C1 segment of cervical spinal cord (tissue), 14 donors: Measurements from ENCODE around the gene MAEA.

Experiments
- DNase-seq, 14 donors: peaks; one replicate each; lab custom pipeline; 2025; lab: John Stamatoyannopoulos, UW

MAEA gene

DNA sequence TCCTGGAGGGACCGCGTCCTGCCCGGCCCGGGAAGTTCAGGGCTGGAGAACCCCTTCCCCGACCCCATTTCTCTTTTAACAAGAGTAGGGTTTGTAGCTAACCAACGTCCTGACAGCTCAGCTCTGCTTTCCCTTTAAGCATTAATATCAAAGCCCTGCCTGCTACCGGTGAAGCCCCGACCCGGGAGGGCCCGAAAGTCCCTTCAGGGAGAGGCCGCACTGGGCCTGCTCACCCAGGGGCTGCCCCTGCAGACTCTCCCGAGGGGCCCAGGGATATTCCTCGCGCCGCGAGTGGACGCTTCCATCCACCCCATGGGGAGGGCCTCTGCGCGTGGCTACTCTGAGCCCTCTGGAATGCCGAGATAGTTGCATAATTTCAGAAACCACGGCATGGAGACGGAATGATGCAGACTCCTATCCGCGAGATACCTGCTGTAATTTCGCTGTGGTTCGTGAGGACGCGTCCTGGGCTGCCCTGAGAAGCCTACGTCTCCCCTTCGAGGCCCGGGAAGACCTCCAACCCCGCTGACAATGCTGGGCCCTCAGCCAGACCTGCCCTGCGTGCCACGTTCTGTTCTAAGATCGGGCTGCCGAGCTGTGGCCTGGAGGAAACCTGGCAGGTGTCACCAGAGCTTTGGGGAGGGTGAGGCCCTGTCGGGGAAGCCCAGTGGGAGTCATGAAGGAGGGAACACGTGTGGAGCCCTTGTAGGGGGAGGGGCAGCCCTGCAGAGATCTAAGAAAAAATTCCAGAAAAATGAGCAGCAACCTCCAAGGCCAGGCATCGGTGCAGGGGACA is 39.8 kb upstream of the MAEA start:
- DNase-seq = peak in 1 of 14 donors; percentile 46

DNA sequence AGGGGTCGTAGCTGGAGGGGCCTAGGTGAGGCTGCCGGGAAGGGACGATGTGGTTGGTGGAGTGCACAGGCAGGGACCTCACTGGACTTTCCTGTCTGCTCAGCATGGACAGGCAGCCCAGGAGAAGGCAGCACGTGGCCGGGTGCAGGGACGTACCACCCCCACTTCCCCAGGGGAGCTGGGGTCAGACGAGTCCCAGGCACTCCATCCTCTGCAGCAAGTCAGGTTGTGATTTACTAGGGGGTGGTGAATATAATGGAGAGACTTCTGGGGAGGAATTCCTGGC is 39.2 kb upstream of the MAEA start:
- no peak for DNase-seq

DNA sequence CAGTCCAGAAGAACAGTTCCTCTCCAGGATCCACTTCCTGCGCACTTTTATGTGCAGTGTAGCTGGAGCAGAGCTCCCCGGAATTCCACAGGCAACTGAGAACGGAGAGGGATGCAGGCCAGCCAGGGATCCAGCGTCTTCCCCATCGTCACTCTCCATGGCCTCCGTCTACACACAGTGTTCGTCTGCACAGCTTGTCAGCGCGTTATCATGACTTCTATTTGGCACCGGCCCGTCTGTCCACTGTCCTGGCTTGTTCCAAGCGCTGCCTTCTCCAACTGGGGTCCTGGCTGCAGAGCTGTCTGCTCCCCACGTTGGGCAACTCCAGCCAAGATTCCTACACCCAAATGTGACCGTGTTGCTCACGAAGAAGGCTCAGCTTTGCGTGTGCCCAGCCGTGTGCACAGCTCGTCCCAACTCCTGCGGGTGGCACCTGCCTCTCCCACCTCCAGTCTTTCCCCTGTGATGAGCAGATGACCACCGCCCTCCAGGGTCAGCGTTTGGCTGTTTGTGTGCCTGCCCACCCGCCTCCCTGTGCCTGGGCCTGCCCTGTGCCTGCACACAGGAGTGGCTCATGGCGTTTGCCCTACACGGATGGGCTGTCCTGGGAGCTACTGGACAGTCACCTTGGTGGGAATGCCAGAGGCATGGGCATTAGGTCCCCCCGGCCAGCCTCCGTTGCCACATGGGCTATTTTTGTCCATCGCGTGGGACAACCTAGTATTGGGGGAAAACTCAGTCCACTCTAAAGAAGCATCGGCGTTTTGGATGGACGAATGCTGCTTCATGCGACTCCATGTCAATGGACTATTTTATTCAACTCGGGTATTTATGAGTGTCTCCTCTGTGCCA is 38.5 kb upstream of the MAEA start:
- peak in 1 of 14 donors; percentile 68 for DNase-seq

DNA sequence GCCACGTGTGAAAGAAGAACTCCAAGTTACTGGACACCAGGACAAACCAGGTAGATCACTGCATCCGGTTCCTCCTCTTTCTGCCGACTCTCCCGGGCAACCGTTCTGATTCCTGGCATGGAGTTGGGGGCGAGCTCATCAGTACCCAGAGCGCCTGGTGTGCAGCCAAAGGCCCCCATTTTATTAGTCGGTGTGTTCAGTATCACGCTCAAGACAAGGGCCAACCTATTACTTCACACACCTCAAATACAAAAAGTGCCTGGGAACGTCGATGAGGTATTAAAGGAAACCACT is 38.0 kb upstream of the MAEA start:
- no peak for DNase-seq

DNA sequence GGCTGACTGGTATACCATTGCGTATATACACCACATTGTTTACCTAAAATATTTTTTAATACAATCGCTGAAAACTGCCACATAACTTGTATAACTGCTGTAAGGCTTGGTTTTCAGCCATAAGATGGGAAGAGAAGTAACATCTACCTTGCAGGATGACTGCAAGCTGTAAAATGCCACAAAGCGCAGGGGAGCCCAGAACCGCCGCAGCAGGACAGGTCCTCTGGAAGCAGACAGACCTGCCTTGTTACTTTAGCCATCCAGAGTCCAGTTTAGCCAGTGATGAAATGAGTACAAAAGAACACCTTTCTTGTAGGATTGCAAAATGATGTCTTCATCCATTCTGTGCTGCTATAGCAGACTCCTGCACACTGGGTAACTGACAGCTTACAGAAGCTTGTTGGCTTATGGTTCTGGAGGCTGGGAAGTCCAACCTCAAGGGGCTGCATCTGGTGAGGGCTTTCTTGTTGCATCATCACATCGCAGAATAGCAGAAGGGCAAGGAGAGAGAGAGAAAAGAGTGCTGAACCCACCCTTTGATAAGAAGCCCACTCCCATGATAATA is 36.7 kb upstream of the MAEA start:
- no peak for DNase-seq

DNA sequence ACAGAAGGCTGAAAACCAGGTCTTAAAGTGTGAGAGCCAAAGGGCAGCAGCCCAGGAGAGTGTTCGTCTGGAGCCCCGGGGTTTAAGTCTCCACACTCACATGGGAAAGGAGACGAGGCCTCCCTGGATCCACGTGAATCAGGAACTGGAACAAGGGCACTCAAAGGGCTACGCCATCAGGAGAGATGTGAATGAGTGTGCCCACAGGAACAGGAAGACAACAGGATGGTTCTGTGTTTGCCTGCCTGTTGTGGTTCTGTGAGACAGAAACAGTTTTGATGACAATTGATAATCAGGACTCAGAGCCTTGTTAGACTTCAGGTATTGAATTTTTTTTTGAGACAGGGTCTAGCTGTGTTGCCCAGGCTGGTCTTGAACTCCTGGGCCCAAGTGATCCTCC is 35.9 kb upstream of the MAEA start:
- DNase-seq = no peak

DNA sequence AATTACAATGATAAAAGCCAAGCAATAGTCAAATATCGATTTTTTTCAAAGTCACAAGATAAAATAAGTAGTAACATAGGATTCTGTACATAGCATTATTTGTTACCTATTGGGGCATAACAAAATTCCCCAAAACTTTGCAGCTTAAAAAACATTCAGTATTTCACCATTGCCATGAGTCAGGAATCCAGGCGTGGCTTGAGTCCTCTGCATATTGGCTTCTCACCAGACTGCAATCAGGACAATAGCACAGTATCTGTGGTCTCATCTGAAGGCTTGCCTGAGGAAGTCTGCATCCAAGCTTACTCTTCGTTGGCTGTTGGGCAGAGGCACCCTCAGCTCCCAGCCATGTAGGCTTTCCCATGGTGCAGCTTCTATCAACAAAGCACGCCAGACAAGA is 34.5 kb upstream of the MAEA start:
- DNase-seq = no peak

DNA sequence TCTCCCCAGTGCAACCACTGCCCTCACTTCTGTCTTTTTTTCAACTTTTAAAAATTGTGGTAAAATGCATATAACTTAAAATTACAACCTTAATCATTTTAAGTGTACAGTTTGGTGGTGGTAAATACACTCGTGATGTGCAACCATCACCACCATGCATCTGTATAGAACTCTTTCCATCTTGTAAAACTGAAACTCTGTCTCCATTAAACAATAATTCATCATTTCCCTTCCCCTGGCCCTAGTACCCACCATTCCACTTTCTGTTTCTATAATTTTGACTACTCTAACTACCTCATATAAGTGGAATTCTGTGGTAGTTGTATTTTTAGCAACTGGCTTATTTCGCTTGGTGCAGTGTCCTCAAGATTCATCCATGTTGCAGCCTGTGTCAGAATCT is 34.0 kb upstream of the MAEA start:
- no peak for DNase-seq

DNA sequence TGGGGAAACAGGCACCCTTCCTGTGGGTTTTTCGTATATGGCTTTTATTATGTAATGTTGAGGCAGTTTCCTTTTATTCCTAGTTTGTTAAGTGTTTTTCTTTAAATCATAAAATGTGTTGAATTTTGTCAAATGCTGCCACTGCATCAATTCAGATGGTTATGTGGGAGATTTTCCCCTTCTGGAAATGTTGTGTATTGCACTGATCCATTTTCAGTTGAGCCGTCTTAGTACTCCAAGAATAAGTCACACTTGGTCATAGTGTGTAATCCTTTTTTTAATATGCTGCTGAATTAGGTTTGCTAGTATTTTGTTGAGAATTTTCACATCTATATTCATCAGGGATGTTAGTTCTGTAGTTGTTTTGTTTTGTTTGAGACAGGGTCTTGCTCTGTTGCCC is 31.2 kb upstream of the MAEA start:
- DNase-seq = no peak

DNA sequence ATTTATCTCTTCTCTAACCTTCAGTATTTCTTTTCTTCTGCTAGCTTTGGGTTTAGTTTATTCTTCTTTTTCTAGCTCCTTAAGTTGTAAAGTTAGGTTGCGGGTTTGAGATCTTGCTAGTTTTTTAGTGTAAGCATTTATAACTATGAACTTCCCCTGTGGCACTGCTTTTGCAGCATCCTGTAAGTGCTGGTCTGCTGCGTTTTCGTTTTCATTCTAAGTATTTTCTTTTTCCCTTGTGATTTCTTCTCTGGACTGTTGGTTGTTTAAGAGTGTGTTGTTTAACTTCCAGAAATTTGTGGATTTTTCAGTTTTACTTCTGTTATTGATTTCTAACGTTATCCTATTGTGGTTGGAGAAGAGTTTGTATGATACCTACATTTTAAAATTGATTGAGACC is 29.7 kb upstream of the MAEA start:
- no peak for DNase-seq

DNA sequence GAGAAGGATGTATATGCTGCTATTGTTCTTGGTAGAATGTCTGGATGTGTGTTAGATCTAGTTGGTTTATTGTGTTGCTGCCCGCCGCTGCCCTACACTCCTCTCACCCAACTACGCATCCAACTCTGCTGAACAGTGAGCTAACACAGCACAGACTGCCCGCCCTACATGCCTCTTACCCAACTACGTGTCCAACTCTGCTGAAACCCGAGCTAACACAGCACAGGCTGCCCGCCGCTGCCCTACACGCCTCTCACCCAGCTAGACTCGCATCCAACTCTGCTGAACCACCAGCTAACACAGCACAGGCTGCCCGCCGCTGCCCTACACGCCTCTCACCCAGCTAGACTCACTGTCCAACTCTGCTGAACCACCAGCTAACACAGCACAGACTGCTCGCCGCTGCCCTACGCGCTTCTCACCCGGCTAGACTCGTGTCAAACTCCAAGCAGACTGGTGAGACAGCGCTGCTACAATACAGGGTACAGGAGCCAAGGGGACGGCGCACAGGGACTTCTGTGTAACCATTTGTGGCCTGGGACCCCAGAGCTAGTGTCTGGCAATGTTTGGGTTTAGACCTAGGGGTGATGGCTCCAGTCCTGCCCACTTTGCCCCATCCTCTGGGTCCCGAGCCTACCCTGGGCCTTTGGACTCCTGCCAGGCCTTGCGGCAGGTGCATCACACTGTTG is 29.1 kb upstream of the MAEA start:
- no peak for DNase-seq

DNA sequence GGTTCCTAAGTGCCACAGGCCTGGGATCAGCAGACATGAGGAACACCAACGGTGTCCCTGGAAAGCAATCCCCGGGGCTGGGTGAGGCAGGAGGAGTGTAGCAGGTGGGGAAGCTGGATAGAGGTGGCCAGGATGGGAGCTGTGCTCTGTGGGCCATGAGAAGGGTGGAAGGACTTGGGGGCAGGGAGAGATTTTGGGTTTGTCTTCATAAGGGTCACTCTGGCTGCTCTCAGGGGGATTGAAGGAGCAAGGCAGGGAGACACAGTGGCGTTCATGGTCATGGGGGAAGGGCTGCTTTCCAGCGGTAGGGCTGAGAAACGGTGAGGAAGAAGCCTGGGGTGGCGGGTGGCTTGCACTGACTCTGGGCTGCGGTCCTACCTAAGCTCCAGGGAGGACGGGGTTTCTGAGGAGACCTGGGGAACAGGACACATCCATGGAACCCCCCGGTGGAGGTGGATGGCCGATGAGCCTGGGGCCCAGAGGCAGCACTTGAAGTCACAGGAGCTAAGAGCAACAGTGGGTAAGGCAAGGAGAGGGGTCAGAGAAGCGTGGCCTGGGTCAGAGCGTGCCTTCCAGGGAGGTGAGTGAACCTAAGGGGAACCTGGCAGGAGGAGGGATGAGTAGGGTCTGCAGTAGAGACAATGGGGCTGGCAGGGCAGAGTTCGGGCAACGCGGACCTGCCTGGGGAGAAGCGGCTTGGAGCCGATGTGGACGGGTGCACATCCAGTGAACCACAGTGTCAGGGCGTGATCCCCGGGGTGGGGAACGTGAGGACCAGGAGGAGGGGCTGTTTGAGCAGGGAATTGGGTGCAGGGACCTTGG is 28.4 kb upstream of the MAEA start:
- DNase-seq = no peak

DNA sequence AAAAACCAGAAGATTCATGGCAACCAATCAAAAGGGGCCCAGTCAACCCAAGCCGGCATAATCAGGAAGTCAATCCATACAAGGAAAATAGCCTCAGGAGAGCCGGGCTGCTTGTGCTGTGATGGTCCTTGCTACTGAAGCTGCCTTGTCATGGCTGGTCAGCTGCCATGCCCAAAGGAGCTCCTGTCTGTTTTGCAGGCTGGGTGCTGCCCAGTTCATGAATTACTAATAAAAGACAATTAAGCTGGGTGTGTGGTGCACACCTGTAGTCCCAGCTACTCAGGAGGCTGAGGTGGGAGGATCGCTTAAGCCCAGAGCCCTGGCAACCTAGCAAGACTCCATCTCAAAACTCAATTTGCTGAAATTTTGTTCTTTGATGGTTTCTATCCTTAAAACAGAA is 24.7 kb upstream of the MAEA start:
- no peak for DNase-seq

DNA sequence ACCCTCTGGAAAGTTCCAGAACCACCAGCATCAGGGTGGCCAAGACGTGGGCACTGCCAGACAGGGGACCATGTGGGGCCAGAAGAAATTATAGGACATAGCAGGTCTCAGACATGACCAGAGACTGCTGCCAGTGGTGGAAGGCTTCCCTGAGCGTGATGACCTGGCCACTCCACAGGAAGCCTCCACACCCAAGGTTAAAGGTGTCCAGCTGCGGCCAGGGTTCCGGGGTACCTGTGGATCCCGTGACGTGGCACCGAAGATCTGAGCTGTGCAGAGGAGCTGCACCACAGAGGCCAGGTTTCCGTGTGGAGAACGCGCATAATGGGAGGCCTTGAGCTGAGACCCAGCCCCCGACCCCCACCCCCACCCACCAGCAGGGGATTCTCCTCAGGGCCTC is 24.3 kb upstream of the MAEA start:
- DNase-seq = no peak

DNA sequence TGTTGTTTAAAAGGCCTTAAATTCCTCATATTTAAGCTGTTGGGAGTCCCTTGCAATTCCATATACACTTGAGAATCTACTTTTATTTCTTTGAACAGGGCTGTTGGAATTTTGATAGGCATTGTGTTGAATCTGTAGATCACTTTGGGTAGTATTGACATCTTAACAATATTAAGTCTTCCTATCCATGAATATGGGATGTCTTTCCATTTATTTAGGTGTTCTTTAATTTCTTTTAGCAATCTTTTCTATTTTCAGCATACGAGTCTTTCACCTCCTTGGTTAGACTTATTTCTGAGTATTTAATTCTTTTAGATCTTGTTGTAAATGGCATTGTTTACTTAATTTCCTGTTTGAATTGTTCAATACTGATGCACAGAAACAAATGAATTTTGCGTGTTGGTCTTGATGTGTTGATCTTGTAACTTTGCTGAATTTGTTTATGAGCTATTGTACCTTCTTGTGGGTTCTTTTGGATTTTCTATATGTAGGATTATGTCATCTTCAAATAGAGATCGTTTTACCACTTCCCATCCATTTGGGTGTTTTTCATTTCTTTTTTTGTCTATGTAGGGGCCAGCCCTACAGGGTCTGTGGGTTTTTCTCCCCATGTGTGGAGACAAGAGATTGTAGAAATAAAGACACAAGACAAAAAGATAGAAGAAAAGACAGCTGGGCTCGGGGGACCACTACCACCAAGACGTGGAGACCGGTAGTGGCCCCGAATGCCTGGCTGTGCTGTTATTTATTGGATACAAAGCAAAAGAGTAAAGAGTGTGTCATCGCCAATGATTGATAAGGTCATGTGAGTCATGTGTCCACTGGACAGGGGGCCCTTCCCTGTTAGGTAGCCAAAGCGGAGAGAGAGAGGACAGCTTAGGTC is 22.6 kb upstream of the MAEA start:
- no peak for DNase-seq

DNA sequence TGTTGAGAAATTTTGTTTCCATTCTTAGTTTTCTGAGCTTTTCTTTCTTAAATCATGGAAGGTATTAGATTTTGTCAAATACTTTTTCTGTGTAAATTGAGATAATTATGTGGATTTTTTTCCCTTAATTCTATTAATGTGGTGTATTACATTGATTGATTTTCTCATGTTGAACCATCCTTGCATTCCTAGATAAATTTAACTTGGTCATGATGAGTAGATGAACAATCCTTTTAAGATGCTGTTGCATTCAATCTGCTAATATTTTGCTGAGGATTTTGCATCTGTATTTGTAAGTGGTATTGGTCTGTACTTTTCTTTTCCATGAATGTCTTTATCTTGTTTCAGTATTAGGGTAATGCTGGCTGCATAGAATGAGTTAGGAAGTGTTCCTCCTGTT is 20.5 kb upstream of the MAEA start:
- no peak for DNase-seq

DNA sequence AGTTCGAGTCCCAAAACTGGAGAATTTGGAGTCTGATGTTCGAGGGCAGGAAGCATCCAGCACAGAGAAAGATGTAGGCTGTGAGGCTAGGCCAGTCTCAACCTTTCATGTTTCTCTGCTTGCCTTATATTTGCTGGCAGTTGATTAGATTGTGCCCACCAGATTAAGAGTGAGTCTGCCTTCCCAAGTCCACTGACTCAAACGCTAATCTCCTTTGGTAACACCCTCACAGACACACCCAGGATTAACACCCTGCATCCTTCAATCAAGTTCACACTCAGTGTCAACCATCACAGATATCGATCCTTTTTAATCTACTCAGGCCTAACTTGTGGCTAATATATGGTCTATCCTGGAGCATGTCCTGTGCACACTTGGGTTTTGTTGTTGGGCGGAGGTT is 18.0 kb upstream of the MAEA start:
- DNase-seq = no peak

DNA sequence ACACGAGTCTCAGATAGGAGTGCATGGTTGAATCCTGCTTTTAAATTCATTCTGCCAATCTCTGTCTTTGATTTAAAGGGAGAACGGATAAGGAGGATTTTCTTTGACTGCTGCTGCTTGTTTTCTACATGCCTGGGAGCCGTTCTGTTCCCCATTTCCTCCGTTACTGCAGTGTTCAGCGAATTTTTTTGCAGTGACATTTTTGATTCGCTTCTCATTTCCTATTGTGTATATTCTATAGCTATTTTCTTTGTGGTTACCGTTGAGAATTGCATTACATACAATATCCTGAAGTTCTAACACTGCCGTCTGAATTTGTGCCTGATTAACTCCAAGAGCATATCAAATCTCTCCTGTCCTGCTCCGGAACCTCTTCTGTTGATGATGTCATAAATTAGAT is 14.8 kb upstream of the MAEA start:
- no peak for DNase-seq

DNA sequence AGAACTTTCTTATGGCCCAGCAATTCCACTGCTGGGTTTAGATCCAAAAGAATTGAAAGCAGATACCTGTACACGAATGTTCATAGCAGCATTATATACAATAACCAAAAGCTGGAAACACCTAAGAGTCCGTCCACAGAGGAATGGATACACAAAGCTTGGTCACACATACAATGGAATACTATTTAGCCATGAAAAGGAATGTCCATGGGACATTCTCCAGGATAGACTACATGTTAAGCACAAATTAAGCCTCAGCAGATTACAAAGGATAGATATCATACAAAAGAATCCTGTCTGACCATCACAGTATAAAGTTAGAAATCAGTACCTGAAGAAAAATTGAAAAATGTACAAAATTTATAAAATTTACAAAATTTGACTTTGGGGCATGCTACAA is 12.7 kb upstream of the MAEA start:
- no peak for DNase-seq
